Hepatic stellate cell (primary cell): ENCODE data around the gene MRAP.

Source experiments
- DNase-seq: peaks from one replicate; pipeline ENCODE4 v3.0.0; 2011; ENCODE audit warnings: low spot score

Gene MRAP

DNA sequence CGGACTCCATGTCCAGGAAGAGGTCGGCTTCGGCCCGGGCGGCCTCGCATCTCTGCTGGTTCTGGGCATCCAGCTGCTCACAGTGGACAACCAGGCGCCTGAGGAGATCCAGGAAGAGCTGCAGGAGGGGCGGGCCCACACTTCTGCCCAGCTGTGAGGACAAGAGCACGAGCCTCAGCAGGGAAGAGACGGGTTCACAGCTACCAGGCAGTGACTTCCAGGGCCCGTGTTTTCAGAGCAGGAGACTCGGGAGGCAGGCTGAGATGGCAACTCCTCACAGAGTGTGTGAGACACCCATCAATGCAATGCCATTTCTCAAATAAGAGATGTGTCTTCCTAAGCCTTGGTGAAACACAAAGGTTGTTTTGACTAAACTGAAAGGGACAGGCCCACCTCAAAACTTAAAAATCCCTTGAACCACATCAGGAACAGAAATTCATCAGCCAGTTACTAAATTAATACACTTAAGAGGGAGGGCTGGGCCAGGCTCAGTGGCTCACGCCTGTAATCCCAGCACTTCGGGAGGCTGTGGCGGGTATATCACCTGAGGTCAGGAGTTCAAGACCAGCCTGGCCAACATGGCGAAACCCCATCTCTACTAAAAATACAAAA, 50.8 kb downstream of the MRAP start:
- DNase-seq, result no peak

DNA sequence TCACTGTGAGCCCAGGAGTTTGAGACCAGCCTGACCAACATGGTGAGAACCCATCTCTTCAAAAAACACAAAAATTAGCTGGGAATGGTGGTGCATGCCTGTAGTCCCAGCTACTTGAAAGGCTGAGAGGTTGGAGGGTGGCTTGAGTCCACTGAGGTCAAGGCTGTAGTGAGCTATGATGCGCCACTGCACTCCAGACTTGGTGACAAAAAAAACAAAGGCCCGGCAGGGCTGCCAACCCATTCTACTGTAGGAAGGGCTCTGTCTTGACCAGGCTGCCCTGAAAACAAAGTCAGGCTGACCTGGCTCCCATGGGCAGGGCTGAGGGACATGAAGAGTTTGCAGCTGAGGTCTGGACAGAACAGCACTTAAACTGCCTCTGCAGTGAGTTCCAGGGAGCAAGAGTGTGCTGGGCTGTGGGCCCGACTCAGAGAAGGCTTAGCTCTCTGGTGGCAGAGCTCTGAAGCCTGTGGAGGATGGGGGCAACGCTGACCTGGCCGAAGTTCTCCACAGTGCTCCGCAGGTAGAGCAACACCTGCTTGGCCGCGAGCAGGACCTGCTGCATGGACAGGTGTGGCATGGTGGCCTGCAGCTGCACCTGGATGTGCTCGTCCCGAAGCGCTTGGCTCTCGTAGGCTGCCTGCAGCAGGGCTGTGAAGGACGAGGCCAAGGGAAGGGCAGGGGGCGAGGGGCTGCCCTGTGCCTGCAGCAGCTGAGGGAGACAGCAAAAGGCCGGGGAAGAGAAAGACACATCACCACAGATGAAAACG, 51.7 kb downstream of the MRAP start:
- no peak for DNase-seq

DNA sequence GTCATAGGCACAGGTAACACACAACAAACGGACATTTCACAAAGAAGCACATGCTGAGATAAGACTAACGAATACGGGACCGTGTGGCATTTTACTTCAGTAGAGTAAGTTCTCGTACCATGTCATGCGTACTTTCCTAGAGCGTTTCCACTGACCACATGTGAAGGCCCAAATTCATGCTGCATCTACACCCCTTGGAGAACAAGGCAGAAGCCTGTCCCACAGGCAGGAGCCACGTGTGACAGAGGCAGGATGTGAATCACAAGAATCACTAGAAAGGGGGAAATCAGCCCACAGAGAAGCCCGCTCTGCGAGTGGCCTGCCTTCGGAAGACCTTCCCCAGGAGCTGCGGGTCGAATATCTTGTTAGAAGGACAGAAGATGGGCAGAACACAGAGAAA, 52.3 kb downstream of the MRAP start:
- DNase-seq, result no peak

DNA sequence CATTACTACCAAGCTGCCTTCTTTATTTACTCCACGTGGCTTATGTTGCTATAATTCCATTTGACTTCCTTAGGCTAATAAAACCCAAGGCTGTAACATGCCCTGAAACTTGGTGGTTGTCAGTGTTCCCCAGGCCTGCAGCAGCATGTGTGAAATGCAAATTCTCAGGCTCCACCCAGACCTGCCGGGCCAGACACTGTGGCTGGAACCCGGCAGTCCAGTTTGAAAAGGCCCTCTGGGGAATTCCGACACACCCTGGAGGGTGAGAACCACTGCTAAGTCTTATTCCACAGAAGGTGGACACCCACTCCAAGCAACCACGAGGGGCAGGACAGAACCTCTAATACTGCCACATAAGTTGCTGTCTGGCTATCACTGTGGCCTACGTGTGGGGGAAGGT, 52.8 kb downstream of the MRAP start:
- no peak for DNase-seq

DNA sequence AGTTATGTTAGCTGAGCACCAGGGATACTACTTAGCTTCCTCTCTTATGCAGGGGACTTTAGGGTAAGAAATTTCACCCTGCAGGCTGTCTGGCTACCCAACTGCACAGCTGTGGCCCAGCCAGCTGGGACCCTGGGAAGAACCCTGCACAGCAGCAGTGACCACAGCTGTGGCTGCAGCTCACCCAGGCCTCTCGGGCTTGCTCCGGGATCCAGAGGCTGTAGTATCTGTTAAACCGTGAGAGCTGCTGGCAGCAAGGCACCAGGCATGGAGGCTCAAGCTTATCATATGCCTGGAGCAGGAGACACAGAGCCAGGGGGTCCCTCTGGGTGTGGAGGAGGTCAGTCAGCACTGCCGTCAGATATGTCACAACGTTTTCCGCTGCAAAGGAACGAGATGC, 53.9 kb downstream of the MRAP start:
- DNase-seq, result no peak

GRCh38 chr21:32353002-32353711, 54.5 kb downstream of the MRAP start:
- no peak for DNase-seq

GRCh38 chr21:32356874-32357395, 58.3 kb downstream of the MRAP start:
- DNase-seq, result no peak

- DNase-seq, result peak; percentile 37
These were observed 61.1 kb downstream of the MRAP start for GRCh38 chr21:32359719-32360260.

DNA sequence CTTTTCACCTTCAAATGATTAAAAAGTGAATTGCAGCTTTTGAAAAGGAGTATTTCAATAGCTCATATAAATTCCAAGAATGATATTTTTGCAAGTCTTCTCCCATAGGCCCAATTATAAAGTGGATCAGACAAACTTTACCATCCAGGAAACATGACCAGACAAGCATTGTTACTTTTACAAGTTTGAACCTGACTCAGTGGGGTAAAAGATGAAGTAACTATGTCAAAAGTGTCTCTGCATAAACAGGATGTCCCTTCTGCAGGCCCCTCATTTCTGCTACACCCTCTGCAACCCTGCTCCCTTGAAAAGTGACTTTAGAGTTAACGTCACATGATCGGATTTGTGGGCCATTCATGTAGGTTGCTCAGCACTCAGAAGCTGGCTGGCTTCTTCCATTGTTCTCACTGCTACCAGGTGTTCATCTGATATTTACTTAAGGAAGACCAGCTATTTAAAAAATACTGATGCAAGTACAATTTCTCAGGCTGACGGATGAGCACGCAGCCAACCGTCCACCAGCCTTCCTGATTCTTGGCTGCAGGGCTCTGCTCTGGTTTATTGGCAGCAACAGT, 61.8 kb downstream of the MRAP start:
- no peak for DNase-seq
